ENCODE measurements around the gene OSBPL2.

DNA sequence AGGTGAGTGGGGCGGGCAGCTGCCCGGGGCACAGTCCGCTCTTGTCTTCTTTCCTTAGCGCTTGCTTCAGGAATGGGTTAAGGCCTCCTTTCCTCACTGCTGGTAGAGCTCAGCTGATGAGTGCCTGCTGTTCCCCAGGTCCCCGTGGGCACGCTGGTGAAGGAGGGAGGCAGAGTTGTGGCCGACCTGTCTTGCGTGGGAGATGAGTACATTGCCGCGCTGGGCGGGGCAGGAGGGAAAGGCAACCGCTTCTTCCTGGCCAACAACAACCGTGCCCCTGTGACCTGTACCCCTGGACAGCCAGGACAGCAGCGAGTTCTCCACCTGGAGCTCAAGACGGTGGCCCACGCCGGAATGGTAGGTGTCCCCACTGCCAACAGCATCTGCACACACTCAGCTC, 39.8 kb upstream of the OSBPL2 start:
- TF ChIP-seq POLR2AphosphoS5 (IDR thresholded peaks at IDR 0.05; ENCODE audit: low read depth, low read length) = no peak
- TF ChIP-seq, protein P1, sequence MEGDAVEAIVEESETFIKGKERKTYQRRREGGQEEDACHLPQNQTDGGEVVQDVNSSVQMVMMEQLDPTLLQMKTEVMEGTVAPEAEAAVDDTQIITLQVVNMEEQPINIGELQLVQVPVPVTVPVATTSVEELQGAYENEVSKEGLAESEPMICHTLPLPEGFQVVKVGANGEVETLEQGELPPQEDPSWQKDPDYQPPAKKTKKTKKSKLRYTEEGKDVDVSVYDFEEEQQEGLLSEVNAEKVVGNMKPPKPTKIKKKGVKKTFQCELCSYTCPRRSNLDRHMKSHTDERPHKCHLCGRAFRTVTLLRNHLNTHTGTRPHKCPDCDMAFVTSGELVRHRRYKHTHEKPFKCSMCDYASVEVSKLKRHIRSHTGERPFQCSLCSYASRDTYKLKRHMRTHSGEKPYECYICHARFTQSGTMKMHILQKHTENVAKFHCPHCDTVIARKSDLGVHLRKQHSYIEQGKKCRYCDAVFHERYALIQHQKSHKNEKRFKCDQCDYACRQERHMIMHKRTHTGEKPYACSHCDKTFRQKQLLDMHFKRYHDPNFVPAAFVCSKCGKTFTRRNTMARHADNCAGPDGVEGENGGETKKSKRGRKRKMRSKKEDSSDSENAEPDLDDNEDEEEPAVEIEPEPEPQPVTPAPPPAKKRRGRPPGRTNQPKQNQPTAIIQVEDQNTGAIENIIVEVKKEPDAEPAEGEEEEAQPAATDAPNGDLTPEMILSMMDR (IDR thresholded peaks at IDR 0.05) = no peak
